ENCODE data around the gene FAM32A.
A peak's percentile ranks its signal among the peaks of the same experiment; 100 is the strongest.

FAM32A gene
- 29.5 to 72.4 (median 60.0) reads per million in 3 experiments for total RNA-seq

GRCh38 chr19:16185123-16185767 lies at the start of gene FAM32A:
Gene FAM32A (plus strand): TSS chr19:16185410. CDS start chr19:16185443, 33 bp downstream.
- DNase-seq, result peak; percentile 99

- DNase-seq, result no peak
These were observed 49.6 kb upstream of the FAM32A start for GRCh38 chr19:16135430-16136127.

- DNase-seq, result no peak
These were observed 48.8 kb upstream of the FAM32A start for GRCh38 chr19:16136185-16136999.

- no peak for DNase-seq
These were observed 45.5 kb upstream of the FAM32A start for GRCh38 chr19:16139752-16140151.

- no peak for DNase-seq
These were observed 44.2 kb upstream of the FAM32A start for GRCh38 chr19:16141043-16141442.

GRCh38 chr19:16142032-16142580 lies 43.1 kb upstream of the FAM32A start:
- DNase-seq, result peak; percentile 12

- DNase-seq, result peak; percentile 75
These were observed 41.6 kb upstream of the FAM32A start, which contains the start of gene HSH2D for GRCh38 chr19:16143399-16144215. Gene HSH2D (plus strand): TSS chr19:16143685. CDS start chr19:16148751, 5,066 bp downstream.

- DNase-seq, result no peak
These were observed 41.0 kb upstream of the FAM32A start for GRCh38 chr19:16144216-16144581.

GRCh38 chr19:16146112-16146511 lies 39.1 kb upstream of the FAM32A start:
- no peak for DNase-seq

- DNase-seq, result no peak
These were observed 36.6 kb upstream of the FAM32A start for GRCh38 chr19:16148443-16149229.

GRCh38 chr19:16153582-16154336 lies 31.5 kb upstream of the FAM32A start:
- no peak for DNase-seq

- DNase-seq, result no peak
These were observed 30.7 kb upstream of the FAM32A start for GRCh38 chr19:16154557-16154956.

GRCh38 chr19:16155128-16155527 lies 30.1 kb upstream of the FAM32A start:
- no peak for DNase-seq

- DNase-seq, result no peak
These were observed 28.3 kb upstream of the FAM32A start for GRCh38 chr19:16156904-16157303.

GRCh38 chr19:16157601-16158000 lies 27.6 kb upstream of the FAM32A start:
- DNase-seq, result no peak

GRCh38 chr19:16159655-16160054 lies 25.6 kb upstream of the FAM32A start:
- DNase-seq, result no peak

GRCh38 chr19:16160445-16160942 lies 24.7 kb upstream of the FAM32A start:
- DNase-seq, result no peak

- DNase-seq, result no peak
These were observed 24.2 kb upstream of the FAM32A start for GRCh38 chr19:16160943-16161560.

GRCh38 chr19:16161840-16162239 lies 23.4 kb upstream of the FAM32A start:
- DNase-seq, result no peak
